ENCODE data around the gene XRRA1. TPM values are rescaled to one million over a fixed set of nuclear protein-coding genes. Genes with fewer than 3 reads are reported as not detected.

XRRA1 gene
- total RNA-seq, 2 experiments from 2014 or later: 32.2 to 39.4 TPM

Other genes with a start within 250 kb of the XRRA1 start
- gene CHRDL2, start 217.7 kb downstream of the XRRA1 start, total RNA-seq: not detected
- 10 to 100 TPM; 17.2 to 17.3 TPM for gene RNF169, start 200.2 kb downstream of the XRRA1 start, total RNA-seq
- 100 to 1,000 TPM; 130 to 156 TPM for gene SPCS2, start 175 bp upstream of the XRRA1 start, total RNA-seq
- 10 to 100 TPM; 14.2 to 20.0 TPM for gene NEU3, start 39.8 kb upstream of the XRRA1 start, total RNA-seq
- gene OR2AT4, start 147.8 kb upstream of the XRRA1 start, total RNA-seq: not detected
- gene SLCO2B1, start 202.0 kb upstream of the XRRA1 start, total RNA-seq: not detected